Nephron progenitor cell (in vitro differentiated cells): ENCODE measurements around the gene TXK.
A peak's percentile ranks its signal among the peaks of the same experiment; 100 is the strongest.

ENCODE experiments used
- DNase-seq: peaks from one replicate; pipeline ENCODE4 v3.0.0; 2021
- H3K27ac Mint-ChIP-seq: 2 replicates; pipeline ENCODE4 v1.8.0; 2021; ENCODE audit warnings: mild to moderate bottlenecking, moderate library complexity, mixed read lengths
- H3K27me3 Mint-ChIP-seq: 2 replicates; pipeline ENCODE4 v1.8.0; 2021; ENCODE audit warnings: mild to moderate bottlenecking, low read depth, mixed read lengths; ENCODE audit not compliant: poor library complexity
- H3K36me3 Mint-ChIP-seq: 2 replicates; pipeline ENCODE4 v1.8.0; 2021; ENCODE audit warnings: low read depth, mixed read lengths
- H3K4me1 Mint-ChIP-seq: 2 replicates; pipeline ENCODE4 v1.8.0; 2021; ENCODE audit warnings: mixed read lengths
- H3K4me3 Mint-ChIP-seq: 2 replicates; pipeline ENCODE4 v1.8.0; 2021; ENCODE audit warnings: mild to moderate bottlenecking, moderate library complexity, mixed read lengths
- H3K9me3 Mint-ChIP-seq: 2 replicates; pipeline ENCODE4 v1.8.0; 2021; ENCODE audit warnings: mild to moderate bottlenecking, moderate library complexity, mixed read lengths
- TF ChIP-seq, protein P1 (sequence below): fragments of 200-600 bp; sonication (generic); IDR thresholded peaks from 2 replicates; pipeline ENCODE4 v1.5.0; 2021; ENCODE audit warnings: antibody characterized with exemption

Gene TXK

DNA sequence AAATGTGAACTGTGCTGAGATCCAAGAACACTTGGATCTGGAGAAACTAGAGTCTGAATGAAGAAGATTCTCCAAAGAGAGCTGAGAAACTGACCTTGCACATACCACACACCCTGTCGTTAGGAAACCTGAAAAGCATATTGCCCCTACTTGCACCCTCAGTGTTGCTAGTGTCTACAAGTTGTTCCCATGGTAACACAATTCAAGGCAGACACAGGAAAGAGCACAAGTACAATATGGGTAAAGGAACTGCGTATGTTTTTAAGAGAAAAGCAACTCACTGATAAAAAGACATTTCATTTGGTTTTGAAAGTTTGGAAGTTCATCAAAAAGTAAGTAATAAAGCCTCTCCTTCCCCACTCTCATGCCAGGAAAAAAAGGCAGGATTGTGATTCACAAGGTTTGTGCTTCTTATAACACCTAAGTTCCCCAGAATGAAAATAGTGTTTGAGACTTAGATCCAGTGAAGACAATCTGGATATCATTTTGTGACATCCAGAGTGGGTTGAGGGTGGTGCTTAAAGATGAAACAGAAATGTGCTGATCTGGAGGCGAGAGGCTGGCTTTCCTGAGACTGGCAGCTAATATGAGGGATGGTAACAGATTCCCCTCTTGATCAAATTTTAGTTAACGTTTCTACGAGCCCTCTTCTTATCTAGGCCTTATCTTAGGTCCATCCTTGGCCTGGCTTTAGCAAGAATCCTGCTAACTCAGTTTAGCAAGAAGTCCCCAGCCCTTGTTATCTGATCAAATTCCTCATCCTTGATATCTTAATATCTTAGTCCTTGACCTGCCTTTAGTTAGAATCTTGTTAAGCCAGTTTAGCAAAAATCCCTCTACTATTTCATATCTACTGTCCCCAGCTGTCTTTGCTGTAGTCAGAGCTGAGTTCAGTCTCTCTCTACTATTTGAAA lies 75.2 kb downstream of the TXK start:
- Mint-ChIP-seq H3K36me3 (peaks cover 10% of the 10 kb centered on the region), H3K27me3 (no peaks in the 10 kb centered on the region), H3K4me3 (peak overlapping the region; percentile 73), H3K9me3 (peaks cover 40% of the 10 kb centered on the region), H3K27ac (no peak overlapping the region), H3K4me1 (no peaks in the 10 kb centered on the region)
- DNase-seq: no peak
- TF ChIP-seq, protein P1, sequence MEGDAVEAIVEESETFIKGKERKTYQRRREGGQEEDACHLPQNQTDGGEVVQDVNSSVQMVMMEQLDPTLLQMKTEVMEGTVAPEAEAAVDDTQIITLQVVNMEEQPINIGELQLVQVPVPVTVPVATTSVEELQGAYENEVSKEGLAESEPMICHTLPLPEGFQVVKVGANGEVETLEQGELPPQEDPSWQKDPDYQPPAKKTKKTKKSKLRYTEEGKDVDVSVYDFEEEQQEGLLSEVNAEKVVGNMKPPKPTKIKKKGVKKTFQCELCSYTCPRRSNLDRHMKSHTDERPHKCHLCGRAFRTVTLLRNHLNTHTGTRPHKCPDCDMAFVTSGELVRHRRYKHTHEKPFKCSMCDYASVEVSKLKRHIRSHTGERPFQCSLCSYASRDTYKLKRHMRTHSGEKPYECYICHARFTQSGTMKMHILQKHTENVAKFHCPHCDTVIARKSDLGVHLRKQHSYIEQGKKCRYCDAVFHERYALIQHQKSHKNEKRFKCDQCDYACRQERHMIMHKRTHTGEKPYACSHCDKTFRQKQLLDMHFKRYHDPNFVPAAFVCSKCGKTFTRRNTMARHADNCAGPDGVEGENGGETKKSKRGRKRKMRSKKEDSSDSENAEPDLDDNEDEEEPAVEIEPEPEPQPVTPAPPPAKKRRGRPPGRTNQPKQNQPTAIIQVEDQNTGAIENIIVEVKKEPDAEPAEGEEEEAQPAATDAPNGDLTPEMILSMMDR: no peak

DNA sequence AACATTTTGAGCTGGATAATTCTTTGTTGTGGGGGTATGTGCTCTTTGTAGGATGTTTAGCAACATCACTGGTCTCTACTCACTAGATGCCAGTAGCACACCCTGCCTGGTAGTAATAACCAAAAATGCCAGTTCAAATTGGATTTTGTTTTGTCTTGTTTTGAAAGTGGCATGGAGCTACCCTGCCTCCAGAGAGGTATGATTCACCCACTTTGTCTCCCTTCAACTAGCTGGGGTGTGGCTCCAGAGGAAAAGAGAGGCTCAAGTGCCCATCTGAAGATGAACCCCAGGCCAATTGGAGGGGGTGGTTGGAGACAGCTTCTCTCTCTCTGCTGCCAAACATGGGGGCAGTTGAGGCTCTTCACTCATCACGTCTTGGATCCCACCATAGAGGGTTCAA lies 83.0 kb downstream of the TXK start:
- H3K9me3 Mint-ChIP-seq: peaks cover 3% of the 10 kb centered on the region
- TF ChIP-seq, protein P1: no peak
- H3K36me3 Mint-ChIP-seq: no peaks in the 10 kb centered on the region
- DNase-seq: no peak
- H3K27me3 Mint-ChIP-seq: peaks cover 13% of the 10 kb centered on the region
- no peaks in the 10 kb centered on the region for H3K4me1 Mint-ChIP-seq
- no peak overlapping the region for H3K4me3 Mint-ChIP-seq
- no peak overlapping the region for H3K27ac Mint-ChIP-seq

DNA sequence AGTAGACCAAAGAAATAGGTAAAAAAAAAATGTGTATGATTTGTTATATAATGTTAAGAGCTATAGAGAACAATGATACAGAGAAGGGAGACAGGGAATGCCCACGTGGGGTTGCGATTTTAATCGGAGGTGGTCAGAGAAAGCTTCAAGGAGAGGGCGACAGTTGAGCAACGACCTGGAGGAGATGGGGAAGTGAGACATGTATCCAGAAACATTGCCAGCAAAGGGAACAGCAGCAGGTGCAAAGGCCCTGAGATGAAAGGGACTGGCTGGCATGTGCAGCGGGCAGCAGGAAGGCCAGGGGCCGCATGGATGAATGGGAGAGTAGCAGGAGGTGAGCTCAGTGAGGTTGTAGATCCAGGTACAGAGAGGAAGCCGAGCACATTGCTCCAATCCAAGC lies 84.6 kb downstream of the TXK start:
- no peaks in the 10 kb centered on the region for H3K36me3 Mint-ChIP-seq
- H3K27me3 Mint-ChIP-seq: peaks cover 13% of the 10 kb centered on the region
- no peaks in the 10 kb centered on the region for H3K4me1 Mint-ChIP-seq
- no peak for DNase-seq
- TF ChIP-seq, protein P1: no peak
- H3K27ac Mint-ChIP-seq: no peak overlapping the region
- H3K9me3 Mint-ChIP-seq: peaks cover 3% of the 10 kb centered on the region
- no peak overlapping the region for H3K4me3 Mint-ChIP-seq

DNA sequence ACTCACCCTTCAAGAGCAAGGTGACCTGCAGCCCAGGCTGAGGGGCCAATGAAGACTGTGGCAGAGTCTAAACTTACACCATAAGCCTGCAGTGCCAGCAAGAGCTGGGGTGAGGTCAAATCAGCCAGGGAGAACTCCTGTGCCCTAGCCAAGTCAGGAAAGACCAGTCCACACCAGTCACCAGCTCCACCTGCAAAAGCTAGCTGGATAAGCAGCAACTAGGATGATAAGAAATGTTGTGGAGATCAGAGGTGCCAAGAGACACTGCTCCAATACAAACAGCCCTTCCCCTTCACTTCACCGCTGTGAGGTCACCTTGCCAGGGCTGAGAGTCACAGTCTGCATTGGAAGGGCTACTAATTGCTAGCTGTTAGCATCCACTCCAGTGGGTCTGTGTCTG lies 86.2 kb downstream of the TXK start:
- no peak overlapping the region for H3K4me3 Mint-ChIP-seq
- DNase-seq: no peak
- peaks cover 7% of the 10 kb centered on the region for H3K4me1 Mint-ChIP-seq
- no peaks in the 10 kb centered on the region for H3K36me3 Mint-ChIP-seq
- peaks cover 3% of the 10 kb centered on the region for H3K9me3 Mint-ChIP-seq
- no peak overlapping the region for H3K27ac Mint-ChIP-seq
- peaks cover 13% of the 10 kb centered on the region for H3K27me3 Mint-ChIP-seq
- TF ChIP-seq, protein P1: no peak

DNA sequence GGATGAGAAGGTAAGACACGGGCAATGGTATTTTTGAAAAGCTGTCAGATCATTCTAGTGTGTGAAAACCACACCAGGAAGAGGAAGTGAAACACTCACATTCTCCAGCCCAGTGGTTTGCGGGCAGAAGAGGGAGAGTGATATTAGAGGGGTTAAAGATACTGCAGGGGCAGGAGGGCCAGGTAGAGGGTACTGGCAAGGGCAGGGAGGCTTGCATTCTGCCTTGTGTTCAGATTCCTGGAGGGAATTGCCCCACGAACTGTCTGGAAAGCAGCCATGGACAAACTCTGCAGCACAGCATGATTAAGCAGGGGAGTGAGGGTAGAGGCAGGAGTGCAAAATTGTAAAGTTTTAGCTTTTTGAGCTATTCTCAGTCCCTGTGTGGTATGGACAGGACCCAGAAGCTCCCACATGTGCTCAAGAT lies 86.6 kb downstream of the TXK start:
- Mint-ChIP-seq H3K4me3 (no peak overlapping the region), H3K27me3 (peaks cover 13% of the 10 kb centered on the region), H3K9me3 (peaks cover 3% of the 10 kb centered on the region)

More for the DNA sequence above, 86.6 kb downstream of the TXK start:
- no peak for DNase-seq
- Mint-ChIP-seq H3K36me3 (no peaks in the 10 kb centered on the region), H3K4me1 (peaks cover 11% of the 10 kb centered on the region), H3K27ac (no peak overlapping the region)
- TF ChIP-seq, protein P1: no peak
